Dermis blood vessel endothelial cell (primary cell): Measurements from ENCODE around the gene XRN2. TPM values are rescaled to one million over a fixed set of nuclear protein-coding genes. Genes with fewer than 3 reads are reported as not detected.
"Not testable (repeated sequence)": the region's sequence is repeated elsewhere in the genome, so short reads cannot be mapped to it uniquely, and the experiment has no call there.

ENCODE experiments used
- DNase-seq: peaks from one replicate; pipeline ENCODE4 v3.0.0; 2010
- total RNA-seq: library from RNA; depleted of rRNA; stranded (reverse); fragments of >200 nt; gene quantifications from 2 replicates; pipeline ENCODE4 v1.2.3, GENCODE V29; 2014

XRN2 gene
- total RNA-seq, 1 donor from 2014 or later, result 97.5 TPM

DNA sequence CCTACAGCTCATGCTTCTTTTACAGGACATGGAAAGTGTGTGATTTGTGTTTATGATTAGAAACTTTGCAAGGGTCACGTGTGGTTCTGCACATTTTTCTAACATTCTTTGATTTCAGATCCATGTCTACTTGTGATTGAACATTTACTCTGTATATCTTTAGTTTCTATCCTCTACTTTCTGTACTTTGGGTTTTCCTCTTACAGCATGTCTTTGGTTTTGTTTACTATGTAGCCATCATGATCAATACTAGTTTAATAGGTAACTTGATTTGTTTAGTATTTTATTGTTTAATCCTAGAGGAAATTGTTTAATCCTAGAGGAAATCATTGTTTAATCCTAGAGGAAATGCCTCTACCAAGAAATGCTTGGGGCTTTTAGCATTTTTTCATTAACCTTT is 41.8 kb downstream of the XRN2 start:
- DNase-seq, result no peak

DNA sequence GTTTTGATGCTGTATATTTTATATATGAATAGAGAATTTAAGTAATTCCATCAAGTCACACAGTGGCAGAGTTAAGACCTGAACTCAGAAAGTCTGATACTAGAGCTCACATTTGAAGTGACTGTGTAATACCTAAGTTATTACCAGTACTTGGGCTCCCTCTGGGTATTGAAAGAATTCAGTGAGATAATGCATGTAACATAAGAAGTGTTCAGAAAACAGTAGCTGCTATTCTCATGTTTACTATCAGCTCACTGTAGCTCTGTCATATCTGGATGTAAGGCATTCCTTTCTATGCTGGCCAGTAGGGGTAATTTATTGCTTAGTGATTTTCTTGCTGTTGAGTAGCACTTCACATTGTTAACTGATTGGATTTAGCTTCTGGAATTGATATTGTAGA is 49.6 kb downstream of the XRN2 start:
- DNase-seq, result peak; percentile 24

DNA sequence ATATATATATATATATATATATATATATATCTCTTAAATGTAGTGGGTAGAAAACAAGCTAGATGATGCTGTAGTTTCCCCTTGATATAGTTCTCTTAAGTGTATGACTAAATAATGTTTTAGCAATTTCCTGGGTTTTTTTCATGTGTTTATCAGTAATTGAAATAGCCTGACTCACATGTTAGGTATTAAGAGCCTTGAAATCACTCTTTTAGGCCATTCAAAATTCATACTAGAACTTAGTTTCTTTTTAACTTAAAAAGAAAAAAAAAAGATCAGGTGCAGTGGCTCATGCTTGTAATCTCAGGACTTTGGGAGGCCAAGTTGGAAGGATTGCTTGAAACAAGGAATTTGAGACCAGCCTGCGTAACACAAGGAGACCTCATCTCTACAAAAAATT is 50.1 kb downstream of the XRN2 start:
- peak; percentile 38 for DNase-seq

DNA sequence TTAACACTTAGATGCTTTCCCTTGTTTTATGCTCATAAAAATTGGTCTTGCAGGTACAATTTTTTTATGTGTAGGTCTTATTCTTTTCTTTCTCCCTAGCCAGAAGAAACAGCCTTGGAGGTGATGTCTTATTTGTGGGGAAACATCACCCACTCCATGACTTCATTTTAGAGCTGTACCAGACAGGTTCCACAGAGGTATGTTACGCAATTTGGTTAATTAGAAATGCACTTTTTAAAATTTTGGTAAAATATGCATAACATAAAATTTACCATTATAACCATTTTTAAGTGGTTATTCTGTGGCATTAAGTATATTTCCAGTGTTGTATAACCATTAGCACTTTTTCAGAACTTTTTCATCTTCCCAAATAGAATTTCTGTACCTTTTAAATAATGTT is 52.9 kb downstream of the XRN2 start:
- DNase-seq, result no peak

- DNase-seq, result no peak
These were observed 53.3 kb downstream of the XRN2 start for GRCh38 chr20:21356386-21356785.

DNA sequence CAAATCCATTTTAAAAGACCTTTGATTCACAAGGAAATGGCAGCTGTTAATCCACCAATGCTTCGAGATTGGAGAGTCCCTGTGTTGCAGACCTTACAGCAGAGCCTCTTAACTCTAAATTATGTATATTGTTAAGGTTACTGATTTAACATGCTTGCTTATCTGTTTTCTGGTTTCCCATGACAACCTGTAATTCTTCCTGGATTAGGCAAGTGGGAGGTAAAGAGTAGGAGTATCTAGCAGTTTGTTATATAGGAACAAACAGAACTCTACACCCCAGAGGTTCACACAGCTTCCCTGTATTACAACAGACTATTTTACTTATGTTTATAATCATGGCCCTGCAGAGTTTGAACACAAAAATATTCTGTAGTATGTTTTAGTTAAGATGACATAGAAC is 54.7 kb downstream of the XRN2 start:
- DNase-seq, result peak; percentile 27

GRCh38 chr20:21358737-21359136 is 55.6 kb downstream of the XRN2 start:
- no peak for DNase-seq

DNA sequence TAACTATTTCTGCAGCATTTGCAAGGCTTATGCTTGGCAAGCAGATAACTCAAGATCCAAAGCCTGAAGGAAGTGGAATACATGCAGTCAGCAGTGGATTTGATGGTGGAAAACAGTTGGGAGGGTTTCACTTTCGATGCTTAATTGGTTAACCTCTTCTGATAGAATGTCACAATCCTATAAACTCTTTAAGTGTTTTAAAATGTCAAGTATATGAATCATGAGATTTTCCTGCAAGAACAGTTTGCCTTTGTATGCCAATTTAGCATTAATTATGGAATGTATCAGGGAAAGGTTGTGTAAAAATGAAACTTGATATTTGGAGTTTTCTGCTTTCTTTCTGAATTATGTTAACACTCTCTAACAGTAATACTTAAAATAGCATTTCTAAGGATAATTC is 57.6 kb downstream of the XRN2 start:
- peak; percentile 24 for DNase-seq

DNA sequence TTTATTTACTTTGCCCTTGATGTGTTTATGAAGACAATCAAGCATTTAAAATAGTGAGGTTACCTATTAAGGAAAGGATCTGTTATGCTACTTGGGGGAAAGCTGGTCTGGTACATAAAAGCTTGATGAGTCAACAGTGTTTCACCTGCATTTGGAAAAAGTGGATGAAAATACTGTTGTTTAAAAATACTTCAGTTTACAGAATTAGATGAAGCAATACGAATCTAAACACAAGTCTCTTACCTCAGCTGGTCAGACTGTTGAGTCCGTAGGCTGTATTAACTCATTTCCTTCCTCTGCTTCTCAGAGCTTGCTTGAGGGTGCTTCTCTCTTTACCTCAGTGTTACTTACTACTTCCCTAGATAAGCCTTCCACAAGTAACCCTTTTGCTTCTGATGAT is 58.1 kb downstream of the XRN2 start:
- peak; percentile 72 for DNase-seq

DNA sequence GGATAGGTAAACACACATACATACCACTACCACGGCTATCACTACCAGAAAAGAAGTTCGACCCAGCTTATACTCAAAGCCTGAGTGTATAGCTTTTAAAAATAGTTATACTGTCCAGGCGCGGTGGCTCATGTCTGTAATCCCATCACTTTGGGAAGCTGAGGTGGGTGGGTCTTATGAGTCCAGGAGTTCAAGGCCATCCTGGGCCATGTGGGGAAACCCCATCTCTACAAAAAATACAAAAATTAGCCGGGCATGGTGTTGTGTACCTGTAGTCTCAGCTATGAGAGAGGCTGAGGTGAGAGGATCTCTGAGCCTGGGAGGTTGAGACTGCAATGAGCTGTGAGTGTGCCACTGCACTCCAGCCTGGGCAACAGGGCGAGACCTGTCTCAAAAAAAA is 61.3 kb downstream of the XRN2 start:
- DNase-seq, result no peak

DNA sequence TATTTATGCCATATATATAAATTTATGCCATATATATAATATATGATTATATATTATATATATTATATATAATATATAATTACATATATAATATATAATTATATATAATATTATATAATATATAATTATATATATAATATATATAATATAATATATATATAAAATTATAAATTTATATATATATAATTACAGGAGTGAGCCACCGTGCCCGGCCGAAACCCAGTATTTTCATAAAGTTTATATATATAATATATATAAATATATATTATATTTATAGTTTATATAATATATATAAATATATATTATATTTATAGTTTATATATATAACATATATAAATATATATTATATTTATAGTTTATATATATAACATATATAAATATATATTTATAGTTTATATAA is 62.6 kb downstream of the XRN2 start:
- DNase-seq, result no peak

GRCh38 chr20:21366273-21366672 is 63.1 kb downstream of the XRN2 start:
- DNase-seq, result not testable (repeated sequence)

DNA sequence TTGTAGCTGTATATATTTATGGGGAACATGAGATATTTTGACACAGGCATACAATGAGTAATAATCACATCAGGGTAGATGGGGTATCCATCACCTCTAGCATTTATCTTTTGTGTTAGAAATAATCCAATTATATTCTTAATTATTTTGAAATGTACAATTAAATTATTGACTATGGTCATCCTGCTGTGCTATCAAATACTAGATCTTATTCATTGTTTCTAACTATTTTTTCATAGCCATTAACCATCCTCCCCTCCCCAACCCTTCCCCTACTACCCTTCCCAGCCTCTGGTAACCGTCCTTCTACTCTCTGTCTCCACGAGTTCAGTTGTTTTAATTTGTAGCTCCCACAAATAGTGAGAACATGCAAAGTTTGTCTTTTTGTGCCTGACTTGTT is 65.7 kb downstream of the XRN2 start:
- no peak for DNase-seq

DNA sequence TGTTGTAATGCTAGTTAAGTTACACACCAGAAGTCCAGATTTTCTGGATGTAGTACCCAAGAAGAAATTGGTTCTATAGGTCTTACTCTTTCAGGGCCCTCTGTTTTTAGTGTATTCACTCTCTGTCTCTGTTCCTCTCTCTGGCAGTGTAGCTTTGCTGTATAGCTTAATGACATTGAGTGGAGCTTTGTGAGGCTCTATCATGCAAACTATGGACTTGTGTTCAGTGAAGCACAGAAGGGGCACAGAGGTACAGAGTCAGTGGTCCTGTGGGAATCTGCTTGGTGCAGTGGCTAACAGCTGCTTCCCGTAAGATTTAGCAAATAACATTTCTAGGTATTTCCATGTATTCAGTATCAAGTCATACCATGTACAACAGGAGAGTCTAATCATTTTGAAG is 68.1 kb downstream of the XRN2 start:
- no peak for DNase-seq

DNA sequence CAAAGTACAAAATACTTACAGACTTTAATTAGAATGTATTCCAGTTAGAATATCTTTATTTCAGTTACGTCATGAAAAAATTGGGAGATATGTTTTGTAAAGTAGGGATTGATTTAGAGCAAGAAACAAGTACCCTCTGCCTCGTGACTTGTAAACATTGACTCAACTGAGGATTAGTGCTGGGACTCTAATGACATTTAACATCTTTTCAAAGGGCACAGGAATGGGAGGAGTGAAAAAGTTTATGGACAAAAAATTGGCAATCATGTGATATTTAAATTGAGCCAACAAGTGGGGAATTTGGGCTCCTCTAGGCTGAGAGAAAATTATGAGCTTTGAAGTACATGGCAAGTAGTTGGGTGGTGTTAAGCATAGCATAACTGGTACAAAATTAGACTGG is 68.9 kb downstream of the XRN2 start:
- no peak for DNase-seq

DNA sequence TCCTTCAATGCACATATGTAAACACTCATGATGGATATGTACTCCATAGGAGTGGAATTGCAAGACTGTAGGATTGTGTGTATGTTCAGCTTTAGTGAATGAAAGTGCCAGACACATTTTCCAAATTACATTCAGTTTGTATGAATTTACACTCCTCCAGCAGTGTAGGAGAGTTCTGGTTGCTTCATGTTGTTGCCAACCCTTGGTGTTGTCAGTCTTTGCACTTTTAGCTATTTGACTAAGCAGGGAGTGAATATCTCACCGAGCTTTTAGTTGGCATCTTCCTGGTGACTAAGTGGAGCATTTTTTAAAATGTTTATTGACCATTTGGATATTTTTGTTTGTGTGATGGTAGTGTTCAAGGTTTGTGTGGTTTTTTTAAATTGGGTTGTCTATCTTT is 70.3 kb downstream of the XRN2 start:
- no peak for DNase-seq

GRCh38 chr20:21376626-21377025 is 73.5 kb downstream of the XRN2 start:
- no peak for DNase-seq

DNA sequence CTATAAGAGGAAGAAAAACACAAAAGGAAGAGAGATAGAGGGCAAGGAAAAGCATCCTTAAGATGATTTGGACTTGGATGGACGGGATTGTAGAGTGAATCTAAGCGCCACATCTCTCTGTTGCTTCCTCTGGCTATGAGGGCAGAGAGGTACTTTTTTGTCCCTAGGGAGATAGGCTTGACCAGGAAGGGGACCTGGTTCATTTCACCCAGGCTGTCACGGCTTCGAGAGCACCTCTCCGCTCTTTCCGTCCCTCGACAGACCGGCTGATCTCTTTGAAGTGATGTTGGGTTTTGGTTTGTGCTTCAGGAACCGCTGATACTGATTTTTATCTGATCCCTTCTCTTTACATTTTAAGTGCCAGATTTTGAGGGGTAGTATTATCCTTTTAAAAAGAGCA is 74.6 kb downstream of the XRN2 start:
- no peak for DNase-seq

DNA sequence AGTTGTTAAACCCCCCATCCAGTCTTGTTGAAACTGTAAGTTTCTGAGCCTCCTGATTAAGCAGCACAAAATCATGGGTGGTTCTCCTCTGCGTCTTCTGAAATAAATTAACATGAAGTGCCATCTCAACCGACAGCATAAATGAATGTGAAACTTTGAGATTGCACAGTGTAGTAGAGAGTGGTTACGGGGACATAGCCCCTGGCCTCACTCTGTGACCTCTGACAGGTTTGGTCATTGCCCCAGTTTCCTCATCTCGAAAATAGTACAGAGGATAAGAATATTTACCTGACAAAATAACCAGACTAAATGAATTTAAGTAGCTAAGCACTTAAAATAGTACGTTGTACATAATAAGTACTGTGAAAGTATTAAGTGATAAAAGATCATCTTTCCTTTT is 75.1 kb downstream of the XRN2 start:
- DNase-seq, result no peak

DNA sequence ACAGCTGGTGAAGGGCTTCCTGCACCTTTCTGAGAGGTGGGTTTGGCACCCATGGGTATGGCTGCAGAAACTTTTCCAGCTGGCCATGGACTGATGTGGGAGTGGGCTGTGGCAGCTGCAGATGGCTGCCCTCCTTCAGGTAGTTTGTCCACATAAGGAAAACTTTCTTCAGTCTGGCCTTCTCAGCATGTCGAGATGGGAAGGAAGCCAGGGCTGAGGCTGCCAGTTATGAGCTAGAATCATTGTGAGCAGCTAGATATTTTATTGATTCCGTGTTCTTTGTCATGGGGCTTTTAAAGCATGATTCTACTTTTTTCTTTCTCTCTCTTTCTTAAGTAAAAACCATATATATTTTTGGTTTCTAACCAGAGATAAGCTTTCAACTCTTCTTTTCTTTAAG is 77.6 kb downstream of the XRN2 start:
- DNase-seq, result no peak

- DNase-seq, result no peak
These were observed 78.5 kb downstream of the XRN2 start for GRCh38 chr20:21381619-21382018.

DNA sequence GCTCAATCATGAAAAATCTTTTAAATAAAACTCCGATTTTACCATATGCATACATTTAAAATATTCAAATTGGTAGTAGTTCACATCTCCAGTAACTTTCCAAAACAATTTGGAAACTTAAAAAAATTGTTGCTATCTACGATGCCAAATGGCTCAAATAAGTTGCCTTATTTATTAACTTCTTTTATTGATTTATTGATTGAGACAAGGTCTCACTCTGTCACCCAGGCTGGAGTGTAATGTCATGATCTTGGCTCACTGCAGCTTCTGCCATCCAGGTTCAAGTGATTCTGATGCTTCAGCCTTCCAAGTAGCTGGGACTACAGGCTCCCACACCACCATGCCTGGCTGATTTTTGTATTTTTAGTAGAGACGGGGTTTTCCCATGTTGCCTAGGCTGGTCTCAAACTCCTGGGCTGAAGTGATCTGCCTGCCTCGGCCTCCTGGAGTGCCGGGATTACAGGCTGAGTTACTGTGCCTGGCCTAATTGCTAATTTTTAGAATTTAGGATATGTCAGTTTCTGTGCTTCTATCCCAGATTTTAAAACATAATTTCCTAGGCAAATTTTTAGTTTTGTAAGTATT is 81.3 kb downstream of the XRN2 start:
- DNase-seq, result no peak

GRCh38 chr20:21386111-21386510 is 83.0 kb downstream of the XRN2 start:
- DNase-seq, result no peak

DNA sequence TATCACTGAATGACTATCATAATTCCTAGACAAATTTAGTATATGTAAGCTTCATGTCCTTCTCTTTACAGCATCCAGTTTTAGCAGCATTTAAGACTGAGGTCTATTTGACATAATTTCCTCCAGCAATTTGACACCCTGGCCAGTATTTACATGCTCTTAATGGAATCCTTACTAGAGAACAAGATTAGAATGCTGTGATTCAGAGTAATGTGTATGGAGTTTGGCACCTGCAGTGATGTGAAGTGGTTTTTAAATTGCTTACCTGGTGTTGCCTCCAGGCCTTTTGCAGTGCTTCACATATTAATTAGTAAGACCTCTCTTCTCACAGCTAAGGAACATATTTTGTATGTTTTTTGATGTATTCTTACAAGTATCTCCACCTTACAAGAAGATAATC is 84.4 kb downstream of the XRN2 start:
- DNase-seq, result no peak

- DNase-seq, result no peak
These were observed 85.4 kb downstream of the XRN2 start for GRCh38 chr20:21388566-21388965.

DNA sequence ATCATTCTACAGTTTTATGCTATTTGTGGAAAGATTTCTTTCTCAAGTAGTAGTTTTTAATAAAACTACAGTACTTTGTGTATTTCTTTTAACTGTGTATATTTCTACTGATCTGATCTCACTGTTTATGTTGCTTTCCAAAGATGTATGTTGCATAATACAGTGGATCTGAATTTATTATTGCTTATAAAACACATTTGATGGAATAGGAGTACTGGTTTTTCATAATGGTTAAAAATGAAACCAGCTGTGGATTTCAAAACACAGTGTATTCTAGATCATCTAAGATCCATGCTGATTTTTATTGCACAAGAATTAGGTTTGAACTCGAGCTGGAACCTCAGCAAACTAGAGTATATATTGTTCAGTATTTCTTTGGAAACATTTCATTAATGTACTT is 86.2 kb downstream of the XRN2 start:
- DNase-seq, result no peak
